ENCODE measurements around the gene CCDC171. TPM values are rescaled to one million over a fixed set of nuclear protein-coding genes. Genes with fewer than 3 reads are reported as not detected.
A peak's percentile ranks its signal among the peaks of the same experiment; 100 is the strongest.

The CCDC171 gene
- total RNA-seq, 1 experiment from 2014 or later = 2.8 TPM

DNA sequence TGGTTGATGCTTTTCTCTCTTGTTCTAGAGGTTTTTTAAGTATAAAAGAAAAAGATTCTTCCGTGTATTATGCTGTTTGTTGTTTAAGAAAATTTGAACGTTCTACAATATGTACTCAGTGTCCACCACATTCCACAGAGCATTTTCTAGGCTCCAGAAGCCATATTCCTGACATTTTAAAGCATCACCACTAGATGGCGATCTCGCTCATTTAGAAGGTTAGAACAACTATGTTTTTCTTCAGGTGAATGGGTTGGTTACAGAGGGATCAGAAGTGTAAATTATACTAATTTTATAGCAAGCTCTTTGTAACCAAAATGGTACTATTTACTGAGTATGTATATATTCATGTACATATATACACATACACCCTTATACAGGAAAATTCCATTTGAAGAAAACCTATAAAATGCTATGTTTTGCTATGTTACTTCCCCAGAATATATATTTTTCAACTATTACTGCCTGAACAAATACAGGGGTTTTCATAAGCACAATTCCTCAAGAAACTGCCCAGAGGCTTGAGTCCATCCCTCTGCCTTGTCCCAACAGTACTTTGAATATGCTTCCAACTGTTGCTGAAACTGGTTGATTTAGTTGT lies 284.3 kb downstream of the CCDC171 start:
- Mint-ChIP-seq H3K4me1 (no peaks in the 10 kb centered on the region), H3K4me3 (no peak overlapping the region), H3K27ac (no peak overlapping the region), H3K36me3 (no peaks in the 10 kb centered on the region), H3K9me3 (no peaks in the 10 kb centered on the region), H3K27me3 (ENCODE audit: low read depth) (no peaks in the 10 kb centered on the region)
- no peak for DNase-seq (ENCODE audit: low spot score)
- TF ChIP-seq, protein P1, sequence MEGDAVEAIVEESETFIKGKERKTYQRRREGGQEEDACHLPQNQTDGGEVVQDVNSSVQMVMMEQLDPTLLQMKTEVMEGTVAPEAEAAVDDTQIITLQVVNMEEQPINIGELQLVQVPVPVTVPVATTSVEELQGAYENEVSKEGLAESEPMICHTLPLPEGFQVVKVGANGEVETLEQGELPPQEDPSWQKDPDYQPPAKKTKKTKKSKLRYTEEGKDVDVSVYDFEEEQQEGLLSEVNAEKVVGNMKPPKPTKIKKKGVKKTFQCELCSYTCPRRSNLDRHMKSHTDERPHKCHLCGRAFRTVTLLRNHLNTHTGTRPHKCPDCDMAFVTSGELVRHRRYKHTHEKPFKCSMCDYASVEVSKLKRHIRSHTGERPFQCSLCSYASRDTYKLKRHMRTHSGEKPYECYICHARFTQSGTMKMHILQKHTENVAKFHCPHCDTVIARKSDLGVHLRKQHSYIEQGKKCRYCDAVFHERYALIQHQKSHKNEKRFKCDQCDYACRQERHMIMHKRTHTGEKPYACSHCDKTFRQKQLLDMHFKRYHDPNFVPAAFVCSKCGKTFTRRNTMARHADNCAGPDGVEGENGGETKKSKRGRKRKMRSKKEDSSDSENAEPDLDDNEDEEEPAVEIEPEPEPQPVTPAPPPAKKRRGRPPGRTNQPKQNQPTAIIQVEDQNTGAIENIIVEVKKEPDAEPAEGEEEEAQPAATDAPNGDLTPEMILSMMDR (IDR thresholded peaks at IDR 0.05) = peak; percentile 68
- TF ChIP-seq, protein P2, sequence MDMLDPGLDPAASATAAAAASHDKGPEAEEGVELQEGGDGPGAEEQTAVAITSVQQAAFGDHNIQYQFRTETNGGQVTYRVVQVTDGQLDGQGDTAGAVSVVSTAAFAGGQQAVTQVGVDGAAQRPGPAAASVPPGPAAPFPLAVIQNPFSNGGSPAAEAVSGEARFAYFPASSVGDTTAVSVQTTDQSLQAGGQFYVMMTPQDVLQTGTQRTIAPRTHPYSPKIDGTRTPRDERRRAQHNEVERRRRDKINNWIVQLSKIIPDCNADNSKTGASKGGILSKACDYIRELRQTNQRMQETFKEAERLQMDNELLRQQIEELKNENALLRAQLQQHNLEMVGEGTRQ (CRISPR knock-in tag; IDR thresholded peaks at IDR 0.05) = no peak
- peak; percentile 83 for ATAC-seq
- CTCF ChIA-PET = interaction anchor here (0.8 to 1.2 kb wide), 4 partner anchors 13 to 296 kb away, joined by 3 to 6 read pairs (median 4); no protein-coding TSS in a partner anchor
- POLR2A ChIA-PET = no interaction called here

GRCh38 chr9:15842051-15842450 lies 289.2 kb downstream of the CCDC171 start:
- Mint-ChIP-seq H3K4me3 (no peak overlapping the region), H3K9me3 (no peaks in the 10 kb centered on the region), H3K27me3 (ENCODE audit: low read depth) (no peaks in the 10 kb centered on the region), H3K36me3 (no peaks in the 10 kb centered on the region), H3K27ac (no peak overlapping the region), H3K4me1 (no peaks in the 10 kb centered on the region)
- ATAC-seq (no peak), DNase-seq (ENCODE audit: low spot score) (no peak)
- no peak for TF ChIP-seq MXD4 (CRISPR knock-in tag; IDR thresholded peaks at IDR 0.05; ENCODE audit: borderline replicate concordance)
- TF ChIP-seq ESRRA (CRISPR knock-in tag; IDR thresholded peaks at IDR 0.05; ENCODE audit: borderline replicate concordance) = no peak
- no peak for TF ChIP-seq GRHL2 (CRISPR knock-in tag; IDR thresholded peaks at IDR 0.05; ENCODE audit: insufficient replicate concordance, severe bottlenecking)
- no peak for TF ChIP-seq ARID4B (CRISPR knock-in tag; IDR thresholded peaks at IDR 0.05; ENCODE audit: borderline replicate concordance)
- TF ChIP-seq AR (CRISPR knock-in tag; IDR thresholded peaks at IDR 0.05) = no peak
- no peak for TF ChIP-seq TCF7 (CRISPR knock-in tag; IDR thresholded peaks at IDR 0.05; ENCODE audit: low read depth)
- TF ChIP-seq NFE2L1 (CRISPR knock-in tag; IDR thresholded peaks at IDR 0.05) = no peak
- TF ChIP-seq NFYB (CRISPR knock-in tag; conservative IDR thresholded peaks at IDR 0.05; ENCODE audit: low read depth) = no peak
- no peak for TF ChIP-seq STAT6 (CRISPR knock-in tag; conservative IDR thresholded peaks at IDR 0.05; ENCODE audit: low read depth)
- ChIA-PET CTCF (no interaction called here), POLR2A (no interaction called here)
